Liver (tissue), 3 donors: ENCODE data around the gene SMURF2.

Experiments
- JUND ChIP-seq, 2 donors: IDR thresholded peaks; 2 replicates each; pipeline ENCODE4 v1.6.1; 2016; ENCODE audit warnings: antibody characterized with exemption in 2 of 2
- RAD21 ChIP-seq, 2 donors: IDR thresholded peaks; 2 replicates each; pipeline ENCODE4 v1.6.1; 2016; ENCODE audit warnings: antibody characterized with exemption in 2 of 2, mild to moderate bottlenecking in 2 of 2
- REST ChIP-seq: IDR thresholded peaks from 2 replicates; pipeline ENCODE4 v1.6.1; 2016; ENCODE audit warnings: antibody characterized with exemption, mild to moderate bottlenecking
- RXRA ChIP-seq, 2 donors: IDR thresholded peaks; 2 replicates each; pipeline ENCODE4 v1.6.1; 2017 to 2018; ENCODE audit warnings: antibody characterized with exemption in 2 of 2, mild to moderate bottlenecking in 1 of 2
- SP1 ChIP-seq: IDR thresholded peaks from 2 replicates; pipeline ENCODE4 v1.6.1; 2018; ENCODE audit warnings: antibody characterized with exemption, mild to moderate bottlenecking
- TAF1 ChIP-seq: conservative IDR thresholded peaks from 2 replicates; pipeline ENCODE4 v1.6.1; 2016; ENCODE audit warnings: antibody characterized with exemption, mild to moderate bottlenecking
- YY1 ChIP-seq: IDR thresholded peaks from 2 replicates; pipeline ENCODE4 v1.6.1; 2016; ENCODE audit warnings: antibody characterized with exemption, mild to moderate bottlenecking
- ZBTB33 ChIP-seq: IDR thresholded peaks from 2 replicates; pipeline ENCODE4 v1.6.1; 2016; ENCODE audit warnings: antibody characterized with exemption
- TF ChIP-seq, protein P1 (sequence below): fragments of 150-350 bp; IDR thresholded peaks from 2 replicates; pipeline ENCODE4 v1.5.1; 2017; ENCODE audit warnings: improper control_type of control experiment, low read depth, low read length; ENCODE audit not compliant: missing input control
- TF ChIP-seq, protein P2 (sequence below): IDR thresholded peaks from 2 replicates; pipeline ENCODE4 v1.6.1; 2016; ENCODE audit warnings: antibody characterized with exemption
- donor health status: healthy.
- donor health status: healthy.

DNA sequence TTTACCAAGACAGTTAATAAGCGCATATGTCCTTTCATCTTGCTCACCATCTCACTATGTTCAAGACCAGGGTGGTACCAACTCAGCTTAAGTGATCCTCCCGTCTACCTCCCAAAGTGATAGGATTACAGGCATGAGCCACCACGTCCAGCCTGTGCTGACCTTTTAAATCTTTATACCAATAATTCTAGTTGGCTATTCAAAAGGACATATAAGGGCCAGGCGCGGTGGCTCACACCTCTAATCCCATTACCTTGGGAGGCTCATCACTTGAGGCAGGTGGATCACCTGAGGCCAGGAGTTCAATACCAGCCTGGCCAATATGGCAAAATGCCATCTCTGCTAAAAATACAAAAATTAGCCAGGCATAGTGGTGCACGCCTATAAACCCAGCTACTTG, 152.9 kb downstream of the SMURF2 start:
- TF ChIP-seq, protein P1, sequence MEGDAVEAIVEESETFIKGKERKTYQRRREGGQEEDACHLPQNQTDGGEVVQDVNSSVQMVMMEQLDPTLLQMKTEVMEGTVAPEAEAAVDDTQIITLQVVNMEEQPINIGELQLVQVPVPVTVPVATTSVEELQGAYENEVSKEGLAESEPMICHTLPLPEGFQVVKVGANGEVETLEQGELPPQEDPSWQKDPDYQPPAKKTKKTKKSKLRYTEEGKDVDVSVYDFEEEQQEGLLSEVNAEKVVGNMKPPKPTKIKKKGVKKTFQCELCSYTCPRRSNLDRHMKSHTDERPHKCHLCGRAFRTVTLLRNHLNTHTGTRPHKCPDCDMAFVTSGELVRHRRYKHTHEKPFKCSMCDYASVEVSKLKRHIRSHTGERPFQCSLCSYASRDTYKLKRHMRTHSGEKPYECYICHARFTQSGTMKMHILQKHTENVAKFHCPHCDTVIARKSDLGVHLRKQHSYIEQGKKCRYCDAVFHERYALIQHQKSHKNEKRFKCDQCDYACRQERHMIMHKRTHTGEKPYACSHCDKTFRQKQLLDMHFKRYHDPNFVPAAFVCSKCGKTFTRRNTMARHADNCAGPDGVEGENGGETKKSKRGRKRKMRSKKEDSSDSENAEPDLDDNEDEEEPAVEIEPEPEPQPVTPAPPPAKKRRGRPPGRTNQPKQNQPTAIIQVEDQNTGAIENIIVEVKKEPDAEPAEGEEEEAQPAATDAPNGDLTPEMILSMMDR: no peak
- TF ChIP-seq RXRA (IDR thresholded peaks at IDR 0.05) (no peak), ZBTB33 (no peak), RAD21 (IDR thresholded peaks at IDR 0.05) (no peak), REST (no peak), YY1 (no peak), TAF1 (no peak), SP1 (no peak), JUND (IDR thresholded peaks at IDR 0.05) (no peak)
- TF ChIP-seq, protein P2, sequence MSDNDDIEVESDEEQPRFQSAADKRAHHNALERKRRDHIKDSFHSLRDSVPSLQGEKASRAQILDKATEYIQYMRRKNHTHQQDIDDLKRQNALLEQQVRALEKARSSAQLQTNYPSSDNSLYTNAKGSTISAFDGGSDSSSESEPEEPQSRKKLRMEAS: no peak
